H1 (cell line): ENCODE measurements around the gene GALNTL6. TPM values are rescaled to one million over a fixed set of nuclear protein-coding genes. Genes with fewer than 3 reads are reported as not detected.

Experiments
- EZH2 ChIP-seq: fragments of 200-600 bp; sonication (generic); IDR thresholded peaks from 2 replicates; pipeline ENCODE4 v1.7.1; 2012; ENCODE audit warnings: low read depth, mild to moderate bottlenecking, moderate library complexity, low read length, inconsistent platforms; ENCODE audit not compliant: severe bottlenecking
- KDM1A ChIP-seq: fragments of 200-600, 300-600 bp; sonication (generic); IDR thresholded peaks from 2 replicates; pipeline ENCODE4 v1.7.1; 2016; ENCODE audit warnings: mild to moderate bottlenecking, low read length, borderline replicate concordance
- SIRT6 ChIP-seq: IDR thresholded peaks from one replicate; pipeline ENCODE4 v1.7.1; 2012; ENCODE audit warnings: low read length, inconsistent platforms
- SP2 ChIP-seq: IDR thresholded peaks from 2 replicates; pipeline ENCODE4 v1.6.1; 2012; ENCODE audit warnings: mild to moderate bottlenecking, low read length, inconsistent platforms
- TCF12 ChIP-seq: IDR thresholded peaks from 2 replicates; pipeline ENCODE4 v1.6.1; 2011; ENCODE audit warnings: low read depth, mild to moderate bottlenecking, low read length
- polyA plus RNA-seq, 7 experiments: library from polyadenylated mRNA; depleted of rRNA in 3 of 7; stranded (reverse) in 5 of 7; unstranded in 2 of 7; fragments of >200 nt in 5 of 7; fragments of 200-250 nt in 2 of 7; gene quantifications; 1 replicate in 5 of 7; 2 replicates in 1 of 7; 4 replicates in 1 of 7; pipeline versions ENCODE4 v1.2.1 to v1.2.3, GENCODE V29; 2011 to 2013; ENCODE audit warnings: missing spikeins in 2 of 7, mixed read lengths in 2 of 7
- total RNA-seq: library from RNA; stranded (reverse); fragmentation: NEBNext Ultra II Directional; extraction: Animal tissue kit (Norgen Biotek cat#: 25700); gene quantifications from 2 replicates; pipeline ENCODE4 v1.2.1, GENCODE V29; 2021
- TF ChIP-seq, protein P1 (sequence below): IDR thresholded peaks from 2 replicates; pipeline ENCODE4 v1.6.1; 2012; ENCODE audit warnings: low read length, inconsistent platforms

Gene GALNTL6
- total and polyA plus RNA-seq, 2 of the 8 experiments (the other 6 are each of a cell fraction or from before 2014, with no cell fraction given) = 0.03 to 0.32 TPM

DNA sequence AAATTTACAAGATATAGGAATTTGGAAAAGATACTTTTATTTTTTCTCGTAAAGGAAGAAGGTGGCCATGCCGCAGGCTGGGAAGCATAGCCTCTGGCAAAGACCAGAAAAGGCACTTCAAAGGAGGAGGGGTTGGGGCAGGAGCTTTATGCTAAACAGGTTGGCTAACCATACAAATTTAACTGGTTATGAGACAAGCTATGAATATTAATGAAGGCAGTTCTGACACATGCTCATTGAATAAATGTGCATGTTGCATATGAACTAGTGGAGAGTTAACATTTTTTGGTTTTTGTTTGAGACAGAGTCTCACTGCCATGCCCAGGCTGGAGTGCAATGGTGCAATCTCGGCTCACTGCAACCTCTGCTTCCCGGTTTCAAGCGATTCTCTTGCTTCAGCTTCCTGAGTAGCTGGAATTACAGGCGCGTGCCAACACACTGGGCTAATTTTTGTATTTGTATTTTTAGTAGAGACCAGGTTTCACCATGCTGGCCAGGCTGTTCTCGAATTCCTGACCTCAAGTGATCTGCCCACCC, 36.5 kb downstream of the GALNTL6 start (continued):
- no peak for TF ChIP-seq TCF12
- no peak for TF ChIP-seq EZH2
- no peak for TF ChIP-seq SIRT6
- TF ChIP-seq, protein P1, sequence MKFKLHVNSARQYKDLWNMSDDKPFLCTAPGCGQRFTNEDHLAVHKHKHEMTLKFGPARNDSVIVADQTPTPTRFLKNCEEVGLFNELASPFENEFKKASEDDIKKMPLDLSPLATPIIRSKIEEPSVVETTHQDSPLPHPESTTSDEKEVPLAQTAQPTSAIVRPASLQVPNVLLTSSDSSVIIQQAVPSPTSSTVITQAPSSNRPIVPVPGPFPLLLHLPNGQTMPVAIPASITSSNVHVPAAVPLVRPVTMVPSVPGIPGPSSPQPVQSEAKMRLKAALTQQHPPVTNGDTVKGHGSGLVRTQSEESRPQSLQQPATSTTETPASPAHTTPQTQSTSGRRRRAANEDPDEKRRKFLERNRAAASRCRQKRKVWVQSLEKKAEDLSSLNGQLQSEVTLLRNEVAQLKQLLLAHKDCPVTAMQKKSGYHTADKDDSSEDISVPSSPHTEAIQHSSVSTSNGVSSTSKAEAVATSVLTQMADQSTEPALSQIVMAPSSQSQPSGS = no peak
- no peak for TF ChIP-seq SP2
- no peak for TF ChIP-seq KDM1A
- TF ChIP-seq, all 59 proteins: peak for 0
